HG03571 (cell line): Measurements from ENCODE around the gene PARVB.

ENCODE experiments used
- ATAC-seq: cut with Tn5 transposase; IDR thresholded peaks from one replicate; pipeline ENCODE4 v1.9.1; 2021; ENCODE audit not compliant: unreplicated experiment

The PARVB gene

DNA sequence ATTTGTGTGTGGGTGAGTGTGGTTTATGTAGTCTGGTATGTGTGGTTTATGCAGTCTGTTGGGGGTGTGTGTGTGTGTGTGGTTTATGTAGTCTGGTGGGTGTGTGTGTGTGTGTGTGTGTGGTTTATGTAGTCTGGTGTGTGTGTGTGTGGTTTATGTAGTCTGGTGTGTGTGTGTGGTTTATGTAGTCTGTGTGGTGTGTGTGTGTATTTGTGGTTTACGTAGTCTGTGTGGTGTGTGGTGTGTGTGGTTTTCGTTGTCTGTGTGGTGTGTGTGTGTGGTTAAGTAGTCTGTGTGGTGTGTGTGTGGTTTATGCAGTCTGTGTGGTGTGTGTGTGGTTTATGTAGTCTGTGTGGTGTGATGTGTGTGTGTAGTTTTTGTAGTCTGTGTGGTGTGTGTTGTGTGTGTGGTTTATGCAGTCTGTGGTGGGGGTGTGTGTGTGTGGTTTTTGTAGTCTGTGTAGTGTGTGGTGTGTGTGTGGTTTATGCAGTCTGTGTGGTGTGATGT lies 130.4 kb downstream of the PARVB start:
- ATAC-seq, result no peak

DNA sequence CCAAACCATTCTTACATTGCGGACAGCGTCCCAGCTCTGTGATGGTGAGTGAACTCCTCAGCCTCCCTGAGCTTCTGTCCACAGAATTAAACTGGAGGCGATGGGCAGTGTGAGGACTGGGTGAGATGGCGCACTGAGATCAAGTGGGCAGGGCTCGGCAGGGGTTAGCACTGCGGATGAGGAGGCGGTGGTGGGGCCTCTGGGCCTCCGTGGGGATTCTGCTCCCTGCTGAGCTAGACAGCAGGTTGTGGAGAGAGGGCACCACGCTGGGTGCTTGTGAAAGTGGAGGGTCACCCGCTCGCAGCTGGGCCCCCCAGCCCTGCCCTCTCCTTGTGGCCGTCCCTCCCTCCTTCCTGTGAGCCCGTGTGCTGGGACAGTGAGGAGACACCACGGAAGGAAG lies 131.0 kb downstream of the PARVB start:
- no peak for ATAC-seq

DNA sequence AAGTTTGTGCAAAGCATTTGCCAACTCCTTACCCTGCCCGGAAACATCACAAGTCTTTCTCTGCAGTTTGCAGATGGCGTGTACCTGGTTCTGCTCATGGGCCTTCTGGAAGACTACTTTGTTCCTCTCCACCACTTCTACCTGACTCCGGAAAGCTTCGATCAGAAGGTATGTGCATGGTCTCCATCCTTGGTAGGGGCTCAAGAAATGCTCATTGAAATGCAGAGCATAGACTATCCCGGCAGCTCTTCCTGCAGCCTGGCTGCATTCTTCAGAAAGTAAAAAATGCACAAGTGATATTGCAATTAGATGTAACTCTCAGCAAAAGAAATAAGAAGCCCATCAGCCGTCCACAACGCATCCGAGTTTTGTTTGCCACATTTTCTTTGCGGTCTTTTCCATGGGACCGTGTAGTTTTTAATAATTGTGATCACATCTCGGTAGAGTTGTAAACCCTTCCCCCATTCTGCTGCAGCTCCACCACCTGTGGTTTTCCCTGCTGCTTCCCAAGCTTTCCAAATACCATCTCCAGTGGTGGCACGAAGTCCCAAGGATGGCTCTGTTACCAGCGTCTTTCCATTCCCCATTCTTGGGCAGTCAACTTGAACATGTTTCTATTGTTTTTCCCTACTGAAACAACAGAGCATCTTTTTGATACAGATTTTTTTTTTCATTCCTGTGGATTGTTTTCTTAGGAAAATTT lies 134.0 kb downstream of the PARVB start:
- ATAC-seq, result no peak

DNA sequence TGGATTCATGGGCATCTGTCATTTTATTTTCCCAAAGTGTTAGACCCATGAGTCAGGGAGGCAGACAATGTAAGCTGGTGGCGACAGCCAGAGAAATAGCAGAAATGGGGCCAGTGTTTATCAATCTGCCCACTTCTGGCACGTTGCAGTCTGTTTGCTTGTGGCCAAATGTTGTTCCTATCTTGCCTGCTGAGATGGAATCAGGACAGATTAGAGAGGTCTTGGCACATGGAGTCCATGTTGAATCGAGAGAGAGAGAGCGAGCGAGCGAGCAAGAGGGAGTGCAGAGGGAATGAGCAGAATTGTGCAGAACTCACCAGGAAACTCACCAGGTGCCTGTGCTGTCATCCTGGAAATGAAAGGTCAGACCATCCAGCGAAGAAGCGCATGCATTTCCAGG lies 134.7 kb downstream of the PARVB start:
- ATAC-seq, result no peak

DNA sequence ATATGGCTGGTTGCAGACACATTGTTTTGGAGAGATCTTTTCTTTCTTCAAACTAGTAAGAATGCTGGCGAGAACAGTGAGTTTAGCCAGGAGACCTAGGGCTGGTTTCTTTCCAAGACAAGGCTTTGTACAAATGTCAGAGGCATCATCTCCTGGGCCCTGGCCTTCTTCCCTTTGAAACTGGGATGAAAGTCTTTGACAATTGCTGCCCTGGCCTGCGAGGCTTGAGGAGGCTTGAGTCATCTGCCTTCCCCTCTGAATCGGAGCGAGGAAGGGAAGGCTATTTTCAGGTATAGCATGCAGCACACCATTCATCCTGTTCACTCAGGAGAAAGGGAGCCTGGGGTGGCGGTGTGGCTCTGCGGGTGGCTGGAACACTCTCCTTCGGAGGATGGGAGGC lies 135.1 kb downstream of the PARVB start:
- no peak for ATAC-seq

DNA sequence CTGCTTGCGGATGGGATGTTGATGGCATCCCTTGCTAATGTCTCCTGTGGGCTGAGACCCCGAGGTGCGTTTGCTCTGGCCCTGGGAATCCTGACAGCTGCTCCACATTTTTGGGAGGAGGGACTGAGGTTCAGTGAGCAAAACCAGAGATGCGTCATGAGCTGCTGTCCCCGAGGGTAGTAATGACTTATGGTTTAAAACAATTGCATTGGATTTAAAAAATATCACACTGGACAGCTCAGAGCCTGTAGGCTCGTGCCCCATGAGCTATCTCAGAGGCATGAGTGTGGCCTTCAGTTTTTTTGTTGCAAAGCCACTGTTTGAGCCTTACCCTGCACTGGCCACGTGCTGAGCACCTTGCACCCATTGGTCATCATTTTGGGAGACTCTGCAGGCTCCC lies 135.7 kb downstream of the PARVB start:
- no peak for ATAC-seq

DNA sequence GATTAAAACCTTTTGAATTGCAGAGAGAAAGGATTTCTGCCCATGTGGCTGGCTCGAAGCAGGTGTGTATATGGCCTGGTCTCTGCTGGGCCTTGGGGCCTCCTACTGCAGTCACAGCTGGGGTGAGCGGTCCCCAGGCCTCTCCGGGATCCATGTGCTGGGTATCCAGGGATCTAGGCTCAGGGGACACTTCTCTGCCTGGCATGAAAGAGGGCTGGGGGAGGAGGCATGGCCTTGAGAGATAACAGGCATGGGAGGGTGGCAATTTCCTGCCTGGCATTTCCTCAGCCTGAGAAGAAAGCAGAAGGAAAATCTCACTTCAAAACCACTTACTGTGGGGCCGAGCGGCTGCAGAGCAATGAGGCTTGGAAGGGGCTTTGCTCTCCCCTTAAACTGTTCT lies 136.3 kb downstream of the PARVB start:
- no peak for ATAC-seq

DNA sequence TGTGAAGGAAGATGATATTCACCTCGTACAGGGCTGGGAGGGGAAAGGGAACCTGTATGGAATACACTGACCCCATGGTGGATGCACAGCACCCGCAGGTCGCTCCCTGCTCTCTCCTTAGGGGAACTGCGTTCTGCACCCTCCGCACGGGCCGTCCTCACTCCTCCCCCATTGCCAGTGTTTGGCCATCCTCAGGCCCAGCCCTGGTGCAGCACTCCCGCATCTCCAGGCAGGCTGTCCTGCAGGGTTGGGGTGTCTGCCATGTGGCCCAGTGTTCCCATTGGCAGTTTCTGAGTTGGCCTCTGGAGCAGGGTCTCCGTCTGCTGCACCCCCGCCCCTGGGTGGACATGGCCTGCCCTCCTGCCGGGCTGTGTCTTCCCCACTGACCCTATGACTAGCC lies 137.6 kb downstream of the PARVB start:
- ATAC-seq, result no peak

DNA sequence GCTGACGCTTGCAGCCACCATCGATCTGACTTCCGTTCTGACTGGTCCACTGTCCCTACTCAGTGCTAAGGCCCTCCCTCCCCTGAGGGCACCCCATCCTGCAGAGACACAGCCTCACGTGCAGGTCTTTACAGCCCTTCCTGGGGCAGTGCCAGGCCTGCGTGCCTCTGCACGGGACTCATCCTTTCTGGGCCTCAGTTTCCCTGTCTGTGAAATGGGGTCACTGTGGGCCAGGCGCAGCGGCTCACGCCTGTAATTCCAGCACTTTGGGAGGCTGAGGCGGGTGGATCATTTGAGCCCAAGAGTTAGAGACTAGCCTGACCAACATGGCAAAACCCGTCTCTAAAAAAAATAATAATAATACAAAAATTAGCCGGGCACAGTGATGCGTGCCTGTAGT lies 138.9 kb downstream of the PARVB start:
- ATAC-seq, result no peak

DNA sequence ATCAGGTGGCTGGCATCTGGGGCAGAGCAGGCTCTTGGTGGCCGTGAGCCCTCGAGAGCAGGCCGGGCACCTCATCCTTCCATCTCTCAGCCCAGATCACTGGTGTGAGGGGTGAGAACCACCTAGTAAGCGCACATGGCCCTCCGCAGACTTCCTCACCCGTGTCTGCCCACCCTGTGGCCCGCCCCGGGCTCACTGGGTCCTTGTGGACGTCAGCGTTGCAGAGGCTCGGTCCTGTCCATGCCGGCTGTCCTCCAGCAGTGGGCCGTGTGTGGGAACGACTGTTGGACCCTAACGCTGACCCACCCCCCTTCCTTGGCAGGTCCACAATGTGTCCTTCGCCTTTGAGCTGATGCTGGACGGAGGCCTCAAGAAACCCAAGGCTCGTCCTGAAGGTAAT lies 139.4 kb downstream of the PARVB start:
- ATAC-seq, result no peak

DNA sequence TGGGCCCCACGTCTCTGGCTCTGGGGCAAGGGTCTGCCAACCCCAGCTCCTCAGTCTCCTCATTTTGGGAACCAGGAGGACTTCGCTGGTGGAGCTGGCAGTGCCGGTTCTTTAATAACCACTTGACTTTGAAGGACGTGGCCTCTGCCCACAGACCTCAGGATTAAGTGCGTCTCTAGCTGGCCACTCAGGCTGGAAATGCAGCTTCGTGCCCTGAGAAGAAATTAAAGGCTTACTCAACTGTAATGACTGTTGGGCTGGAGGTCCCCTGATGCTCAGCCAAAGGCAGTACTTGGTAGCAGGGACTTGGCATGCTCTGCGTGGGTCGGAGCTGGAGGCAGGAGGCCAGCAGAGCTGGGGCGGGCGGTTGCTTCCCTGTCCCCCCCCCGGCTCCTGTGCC lies 139.9 kb downstream of the PARVB start:
- ATAC-seq, result no peak

DNA sequence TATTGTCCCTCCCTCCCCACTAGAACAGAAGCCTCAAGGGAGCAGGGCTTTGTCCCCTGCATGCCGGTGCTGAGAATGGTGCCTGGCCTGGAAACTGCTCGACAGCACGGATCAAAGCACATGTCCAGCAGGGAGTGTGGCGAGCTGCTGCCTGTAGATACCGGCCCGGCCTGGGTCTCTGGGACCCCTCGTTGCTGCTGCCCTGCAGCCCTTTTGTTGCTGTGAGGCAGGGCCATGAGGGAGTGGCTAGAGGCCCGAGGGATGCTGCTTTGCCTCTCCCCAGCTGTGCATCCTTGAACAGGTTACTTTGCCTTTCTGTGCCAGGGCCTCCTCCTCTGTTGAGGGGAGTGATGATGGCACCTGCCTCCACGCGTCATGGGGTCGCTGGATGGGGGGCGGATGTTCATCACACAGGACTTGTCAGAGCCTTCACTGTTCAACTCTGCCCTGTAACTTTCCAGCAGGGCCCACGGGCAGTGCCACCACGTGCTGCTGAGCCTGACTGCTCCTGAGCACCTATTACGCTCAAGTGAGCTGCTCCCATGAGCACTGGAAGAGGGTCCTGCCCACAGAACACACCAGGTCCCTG lies 141.3 kb downstream of the PARVB start:
- ATAC-seq, result no peak

DNA sequence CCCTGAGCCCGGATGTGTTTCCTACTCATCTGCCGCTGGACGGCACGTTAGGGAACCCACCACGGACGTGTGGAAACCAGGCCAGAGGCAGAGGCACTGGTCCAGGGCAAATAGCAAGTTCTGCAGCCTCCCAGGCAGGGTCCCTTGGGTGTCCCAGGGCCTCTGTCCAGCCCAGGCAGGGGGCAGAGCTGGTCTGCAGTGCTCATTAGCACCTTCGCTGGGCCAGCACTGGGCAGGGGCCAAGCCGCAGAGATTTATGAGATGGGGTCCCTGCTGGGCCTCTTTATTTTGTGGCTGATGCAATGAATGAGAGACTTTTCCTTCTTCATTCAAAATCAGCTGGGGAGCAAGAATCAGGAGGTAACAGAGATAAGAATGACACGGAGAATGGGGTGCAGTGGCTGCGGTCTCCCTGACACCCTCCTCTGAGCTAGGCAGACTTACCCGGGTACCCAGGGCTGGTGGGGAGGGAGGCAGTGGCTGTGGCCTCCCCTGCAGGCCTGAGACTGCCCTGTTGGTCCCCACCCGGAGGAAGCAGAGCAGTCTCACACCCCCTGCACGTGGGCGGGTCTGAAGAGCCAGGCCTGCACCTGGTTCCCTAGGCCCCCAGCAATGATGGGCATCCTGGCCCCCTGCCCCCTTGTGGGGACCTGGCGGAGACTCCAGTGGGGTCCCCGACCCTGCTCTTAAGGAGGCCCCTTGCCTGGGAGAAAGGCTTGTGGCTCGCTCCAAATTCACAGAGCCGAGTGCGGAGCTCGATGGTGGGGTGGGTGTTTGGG lies 142.6 kb downstream of the PARVB start:
- no peak for ATAC-seq

DNA sequence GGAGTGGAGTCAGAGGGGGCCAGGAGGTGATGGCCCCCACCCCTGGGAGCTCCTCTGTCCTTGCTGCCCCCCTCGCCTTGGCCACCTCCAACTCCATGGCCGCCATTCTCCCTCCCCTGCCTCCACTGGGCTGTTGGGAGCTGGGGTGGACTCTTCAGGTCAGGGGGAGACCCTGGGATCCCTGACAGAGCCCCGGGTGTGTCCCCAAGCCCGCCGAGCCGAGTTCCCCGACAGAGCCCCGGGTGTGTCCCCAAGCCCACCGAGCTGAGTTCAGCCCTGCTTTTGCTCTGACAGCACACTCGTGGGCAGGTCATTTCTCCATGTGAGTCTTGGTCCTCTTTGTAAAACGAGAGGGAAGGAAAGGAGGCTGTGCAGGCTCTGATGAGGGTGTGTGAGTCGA lies 143.4 kb downstream of the PARVB start:
- ATAC-seq, result no peak

DNA sequence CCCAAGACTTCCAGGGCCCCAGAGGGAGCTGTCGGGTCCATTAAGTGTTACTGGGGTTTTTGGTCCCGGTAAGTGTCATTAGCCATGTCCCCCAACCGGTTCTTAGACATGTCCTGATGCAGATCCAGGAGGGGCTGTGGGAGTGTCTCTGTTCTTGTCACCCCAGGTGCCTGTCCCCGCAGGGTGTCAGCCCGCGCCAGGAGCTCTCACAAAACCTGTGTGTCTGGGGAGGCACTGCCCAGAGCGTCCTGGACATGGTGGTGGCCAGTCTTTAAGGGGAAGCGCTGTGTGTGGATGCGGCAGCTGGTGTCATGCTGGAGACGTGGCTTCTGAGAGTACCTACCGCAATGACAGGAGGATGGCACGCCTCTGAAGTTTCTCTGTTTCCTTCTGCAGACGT lies 144.1 kb downstream of the PARVB start:
- ATAC-seq, result no peak

DNA sequence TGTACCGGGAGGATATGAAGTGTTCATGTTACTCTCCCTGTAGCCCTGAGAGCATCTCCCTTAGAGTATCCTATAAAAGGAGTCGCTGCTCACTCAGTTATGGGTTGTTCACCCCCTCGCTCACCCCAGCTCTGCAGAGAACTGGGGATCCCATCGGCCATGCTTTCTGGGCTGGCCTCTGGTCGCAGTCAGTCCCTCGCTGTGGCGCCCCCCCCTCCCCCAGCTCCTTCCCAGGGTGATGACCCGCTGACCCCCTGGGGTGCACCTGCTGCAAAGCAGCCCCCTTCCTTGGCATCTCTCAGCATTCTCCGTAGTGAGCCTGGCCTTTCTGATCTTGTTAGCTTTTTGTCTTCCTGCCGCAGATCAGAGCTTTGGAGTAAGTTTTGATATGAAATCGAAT lies 146.4 kb downstream of the PARVB start:
- no peak for ATAC-seq

DNA sequence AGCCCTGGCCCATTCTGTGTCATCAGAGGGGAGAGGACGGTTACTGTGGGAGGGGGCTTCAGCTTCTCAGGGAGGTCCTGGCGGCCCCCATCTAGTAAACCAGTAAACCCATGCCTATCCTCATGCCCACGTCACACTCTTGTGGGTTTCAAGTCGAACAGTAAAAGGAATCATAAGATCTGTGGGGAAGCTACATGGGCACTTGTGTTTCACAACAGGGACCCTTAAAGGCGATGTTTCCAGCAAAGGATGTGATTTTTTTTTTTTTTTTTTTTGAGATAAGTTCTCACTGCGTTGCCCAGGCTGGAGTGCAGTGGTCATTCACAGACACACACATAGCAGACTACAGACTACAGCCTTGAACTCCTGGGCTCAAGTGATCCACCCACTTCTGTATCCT lies 147.5 kb downstream of the PARVB start:
- ATAC-seq, result no peak

DNA sequence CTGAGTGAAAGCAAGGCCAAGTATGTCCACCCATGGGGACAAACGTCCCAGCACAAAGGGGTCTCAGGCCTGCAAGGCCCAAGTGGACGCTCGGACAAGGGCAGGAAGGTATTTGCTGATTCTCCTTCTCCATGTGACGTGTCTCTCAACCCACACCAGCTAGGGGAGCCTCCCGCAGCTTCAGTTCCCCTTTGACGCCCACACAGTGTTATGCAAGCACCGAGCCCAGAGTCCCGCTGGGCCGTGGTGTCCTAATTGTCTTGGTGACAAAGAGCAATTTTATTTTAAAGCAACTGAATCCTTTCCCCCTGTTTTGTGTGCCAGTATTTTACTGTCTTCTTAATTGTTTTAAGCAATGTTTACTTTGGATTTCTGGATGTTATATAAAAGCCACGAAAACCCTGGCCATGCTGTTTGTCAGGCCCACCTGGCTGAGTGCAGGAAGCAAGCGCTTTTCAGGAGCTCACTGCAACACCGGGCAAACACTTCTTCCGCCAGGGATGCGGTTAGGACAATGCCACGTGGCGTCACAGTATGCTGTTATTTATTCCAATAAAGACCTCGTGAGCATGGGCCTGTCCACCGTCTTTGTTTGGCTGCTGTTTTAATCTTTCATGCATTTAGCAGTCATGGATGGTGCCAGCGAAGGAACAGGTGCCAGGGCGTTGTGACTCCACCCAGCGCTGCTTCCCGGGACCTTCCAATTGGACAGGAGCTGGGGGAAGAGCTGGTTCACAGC lies 148.4 kb downstream of the PARVB start:
- ATAC-seq, result no peak

DNA sequence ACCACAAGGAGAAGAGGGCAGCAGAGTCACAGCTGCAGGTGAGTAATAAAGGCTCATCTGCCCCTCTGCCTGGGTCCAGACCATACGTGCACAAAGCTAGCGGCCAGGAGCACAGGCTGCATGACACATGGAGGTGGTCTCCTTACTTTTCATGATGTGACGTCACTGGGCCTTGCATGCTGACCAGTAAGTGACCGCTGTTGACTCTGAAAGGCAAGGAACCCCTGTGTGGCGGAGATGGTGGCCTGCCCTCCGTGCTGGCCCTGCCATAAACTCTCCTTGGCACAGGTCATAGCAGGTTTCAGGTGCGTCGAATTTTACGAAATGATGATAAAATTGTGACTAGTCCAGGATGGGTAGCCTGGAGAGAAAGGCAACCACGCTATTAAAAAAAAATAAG lies 149.1 kb downstream of the PARVB start:
- ATAC-seq, result no peak

DNA sequence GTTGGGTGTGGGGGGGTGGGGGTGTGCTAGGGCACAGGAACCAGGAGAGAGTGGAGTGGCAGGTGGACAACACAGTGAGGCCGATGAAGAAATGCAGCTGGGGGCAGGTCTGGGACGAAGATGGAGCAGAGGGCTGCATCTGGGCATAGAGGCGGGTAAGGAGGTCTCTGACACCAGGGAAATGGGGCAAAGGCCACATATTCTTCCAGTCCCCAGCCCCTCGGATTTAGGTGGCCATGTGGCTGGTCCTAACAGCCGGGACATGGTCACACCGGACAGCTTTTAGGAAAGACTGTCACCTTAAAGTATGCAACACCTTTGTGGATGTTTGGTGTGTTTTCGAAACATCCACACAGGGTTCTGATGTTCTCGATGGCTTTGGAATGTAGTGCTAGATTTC lies 151.6 kb downstream of the PARVB start:
- no peak for ATAC-seq

DNA sequence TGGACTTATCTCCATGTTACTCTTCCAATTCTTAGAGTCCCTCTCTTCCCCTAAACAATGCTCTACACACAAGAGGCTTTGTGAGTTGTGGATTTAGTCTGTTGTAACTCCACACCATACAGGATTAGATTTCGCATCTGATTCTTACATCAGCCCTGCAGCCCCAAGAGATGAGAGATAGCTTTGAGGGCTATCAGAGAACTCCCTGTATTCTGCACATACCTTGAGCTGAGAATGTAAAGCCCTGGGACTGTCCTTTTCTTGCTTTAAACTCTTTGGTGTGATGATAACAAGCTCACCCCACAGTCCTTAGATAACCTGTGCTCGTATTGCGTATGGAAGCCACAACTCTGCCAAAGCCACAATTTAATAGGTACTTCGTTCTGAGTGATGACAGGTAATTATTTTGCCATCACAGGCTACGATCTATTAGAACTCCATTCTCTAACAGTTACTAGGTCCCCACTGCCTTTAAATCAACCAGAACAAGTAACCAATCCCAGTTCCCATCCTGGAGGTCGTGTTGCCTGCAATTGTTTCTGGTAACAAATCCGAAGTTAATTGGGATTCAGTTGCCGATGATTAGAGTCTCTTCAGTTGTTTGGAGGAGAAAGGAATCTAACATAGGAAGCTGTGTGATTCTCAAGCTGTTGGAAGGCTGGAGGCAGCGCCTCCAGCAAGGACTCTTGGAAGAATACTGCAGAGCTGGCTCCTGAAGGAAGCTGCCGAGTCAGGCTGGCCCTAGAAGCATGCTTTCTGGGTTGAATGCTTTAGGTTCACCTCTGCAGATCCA lies 155.3 kb downstream of the PARVB start:
- no peak for ATAC-seq
